Heart right ventricle (tissue), 16 donors: ENCODE measurements around the gene PAX5. TPM values are rescaled to one million over a fixed set of nuclear protein-coding genes. Genes with fewer than 3 reads are reported as not detected.

Experiments used
- ATAC-seq, 8 donors: fragments of 200-7000 bp; cut with Tn5 transposase; one replicate each; pipeline ENCODE4 v1.9.1; 2020; ENCODE audit warnings: mild to moderate bottlenecking in 8 of 8, moderate library complexity in 8 of 8, moderate number of reproducible peaks in 1 of 8
- DNase-seq, 2 donors: peaks; one replicate each; pipeline ENCODE4 v3.0.0-alpha.2; 2020
- H3K27ac ChIP-seq, 10 donors: fragments of 200-600 bp; sonication (generic) in 2 of 10; one replicate each; pipeline versions ENCODE4 v1.5.0 to v1.8.0; 2020 to 2022; ENCODE audit warnings: mild to moderate bottlenecking in 3 of 10
- H3K27me3 ChIP-seq, 7 donors: fragments of 200-600 bp; one replicate each; pipeline ENCODE4 v1.8.0; 2021 to 2022; ENCODE audit warnings: mild to moderate bottlenecking in 2 of 7
- H3K36me3 ChIP-seq, 9 donors: fragments of 200-600 bp; sonication (generic) in 1 of 9; one replicate each; pipeline versions ENCODE4 v1.5.0 to v1.8.0; 2020 to 2022; ENCODE audit warnings: mild to moderate bottlenecking in 2 of 9
- H3K4me1 ChIP-seq, 9 donors: fragments of 200-600 bp; sonication (generic) in 1 of 9; one replicate each; pipeline versions ENCODE4 v1.5.0 to v1.8.0; 2020 to 2022; ENCODE audit warnings: mild to moderate bottlenecking in 4 of 9
- H3K4me3 ChIP-seq, 10 donors: fragments of 200-600 bp; sonication (generic) in 2 of 10; one replicate each; pipeline versions ENCODE4 v1.5.0 to v1.8.0; 2020 to 2022; ENCODE audit warnings: mild to moderate bottlenecking in 7 of 10, moderate library complexity in 2 of 10
- H3K9me3 ChIP-seq, 11 donors: fragments of 200-600 bp in 10 of 11; sonication (generic) in 2 of 11; one replicate each; pipeline versions ENCODE4 v1.5.0 to v1.8.0; 2013 to 2022; ENCODE audit warnings: mild to moderate bottlenecking in 2 of 11, control low read depth in 1 of 11, moderate library complexity in 1 of 11
- WGBS, 2 donors: extraction: QIAGEN DNeasy Blood & Tissue Kit; methylation state at CpG; one replicate each; pipeline ENCODE4 v1.1.7; 2013; ENCODE audit warnings: inconsistent platforms in 1 of 2; 5-methylcytosine and 5-hydroxymethylcytosine counted together
- intact Hi-C, 10 donors: fragments of 100-400 bp; cut with DNase I; formaldehyde crosslinking; loops; one replicate each; pipeline versions ENCODE4 v1.11.1 to v1.14.2; 2022
- polyA plus RNA-seq, 2 donors: library from polyadenylated mRNA; stranded (reverse); fragments of 200-250 nt; gene quantifications; one replicate each; pipeline ENCODE4 v1.2.3, GENCODE V29; 2013
- total RNA-seq, 10 donors: library from RNA; stranded (reverse); fragmentation: NEBNext Ultra II Directional in 3 of 10; extraction: Animal tissue kit (Norgen Biotek cat#: 25700) in 3 of 10; gene quantifications; one replicate each; pipeline versions ENCODE4 v1.2.1 to v1.2.4, GENCODE V29; 2021 to 2023
- TF ChIP-seq, protein P1 (sequence below), 9 donors: fragments of 200-600 bp; sonication (generic) in 2 of 9; IDR thresholded peaks; one replicate each; pipeline versions ENCODE4 v1.5.0 to v1.8.0; 2021 to 2022; ENCODE audit warnings: antibody characterized with exemption in 9 of 9, mild to moderate bottlenecking in 5 of 9, moderate library complexity in 1 of 9
- donor health status: Arrhythmogenic right ventricular cardiomyopathy.
- donor health status: ischemic (EF 13 %, LVEDD 7.1; RV severe dilation, severe dysfunction).
- donor health status: healthy with polysubstance abuse.
- donor health status: DM: no; HTN: yes; CAD: no.
- donor health status: DM: no; HTN: no; CAD: no.
- donor health status: ischemic (EF 25% LVEDD 6.9; RV normal size, moderate dysfunction).
- donor health status: ischemic (EF 25% LVEDD 5.7; RV mildly dilated, moderate dysfunction).
- donor health status: healthy.
- donor health status: DM: yes; HTN: yes; CAD: no.
- donor health status: Ischemic cardiomyopathy.
- donor health status: ischemic (EF 35%, LVEDD 5.7; RV mildly dilated, moderate dysfunction).
- donor health status: nonischemic (EF 11% LVEDD 7.7; RV severe dilation, severe dysfunction).
- donor health status: DM: yes; HTN: yes; CAD: no.
- donor health status: PGD.
- donor health status: ischemic (EF 29% LVEDD 5.4; RV normal size, mild dysfunction).
- donor health status: nonischemic (EF 23%, LVEDD 6.1; RV moderate dilation, normal function).

The PAX5 gene
- total and polyA plus RNA-seq, 12 donors: under 0.01 to 0.09 TPM; not detected in 10

DNA sequence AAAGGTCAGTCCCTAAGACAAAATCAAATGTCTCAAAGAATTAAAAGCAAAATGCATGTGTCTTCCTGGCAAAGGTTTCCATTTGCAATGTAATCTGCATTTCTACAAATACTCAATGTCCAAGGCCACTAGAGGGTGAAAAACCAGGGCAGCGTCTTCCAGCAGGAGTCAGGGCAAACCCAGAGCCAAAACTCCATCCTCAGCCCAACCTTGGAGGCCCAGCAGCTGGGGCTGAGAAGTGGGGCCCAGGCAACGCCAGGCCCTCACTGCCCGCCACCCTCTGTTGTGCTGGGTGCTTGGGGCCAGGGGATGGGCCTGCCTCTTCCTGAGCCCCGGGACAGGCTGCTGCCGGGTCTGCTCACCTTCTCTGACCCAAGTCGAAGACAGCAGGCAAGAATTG is 200.1 kb downstream of the PAX5 start:
- ATAC-seq (no peak), DNase-seq (no peak)
- no peaks in the 10 kb centered on the region for H3K4me1 ChIP-seq
- WGBS, 2 donors: 65 to 68% methylated on average over 6 of the region's 6 CpGs
- no peak overlapping the region for H3K4me3 ChIP-seq
- H3K36me3 ChIP-seq: no peaks in the 10 kb centered on the region
- H3K9me3 ChIP-seq: no peaks in the 10 kb centered on the region
- peaks cover 0 to 29% (median 9%) of the 10 kb centered on the region in 7 donors for H3K27me3 ChIP-seq
- intact Hi-C loops: no loop called here
- no peak overlapping the region for H3K27ac ChIP-seq
- TF ChIP-seq, protein P1, sequence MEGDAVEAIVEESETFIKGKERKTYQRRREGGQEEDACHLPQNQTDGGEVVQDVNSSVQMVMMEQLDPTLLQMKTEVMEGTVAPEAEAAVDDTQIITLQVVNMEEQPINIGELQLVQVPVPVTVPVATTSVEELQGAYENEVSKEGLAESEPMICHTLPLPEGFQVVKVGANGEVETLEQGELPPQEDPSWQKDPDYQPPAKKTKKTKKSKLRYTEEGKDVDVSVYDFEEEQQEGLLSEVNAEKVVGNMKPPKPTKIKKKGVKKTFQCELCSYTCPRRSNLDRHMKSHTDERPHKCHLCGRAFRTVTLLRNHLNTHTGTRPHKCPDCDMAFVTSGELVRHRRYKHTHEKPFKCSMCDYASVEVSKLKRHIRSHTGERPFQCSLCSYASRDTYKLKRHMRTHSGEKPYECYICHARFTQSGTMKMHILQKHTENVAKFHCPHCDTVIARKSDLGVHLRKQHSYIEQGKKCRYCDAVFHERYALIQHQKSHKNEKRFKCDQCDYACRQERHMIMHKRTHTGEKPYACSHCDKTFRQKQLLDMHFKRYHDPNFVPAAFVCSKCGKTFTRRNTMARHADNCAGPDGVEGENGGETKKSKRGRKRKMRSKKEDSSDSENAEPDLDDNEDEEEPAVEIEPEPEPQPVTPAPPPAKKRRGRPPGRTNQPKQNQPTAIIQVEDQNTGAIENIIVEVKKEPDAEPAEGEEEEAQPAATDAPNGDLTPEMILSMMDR (IDR thresholded peaks at IDR 0.05): no peak

DNA sequence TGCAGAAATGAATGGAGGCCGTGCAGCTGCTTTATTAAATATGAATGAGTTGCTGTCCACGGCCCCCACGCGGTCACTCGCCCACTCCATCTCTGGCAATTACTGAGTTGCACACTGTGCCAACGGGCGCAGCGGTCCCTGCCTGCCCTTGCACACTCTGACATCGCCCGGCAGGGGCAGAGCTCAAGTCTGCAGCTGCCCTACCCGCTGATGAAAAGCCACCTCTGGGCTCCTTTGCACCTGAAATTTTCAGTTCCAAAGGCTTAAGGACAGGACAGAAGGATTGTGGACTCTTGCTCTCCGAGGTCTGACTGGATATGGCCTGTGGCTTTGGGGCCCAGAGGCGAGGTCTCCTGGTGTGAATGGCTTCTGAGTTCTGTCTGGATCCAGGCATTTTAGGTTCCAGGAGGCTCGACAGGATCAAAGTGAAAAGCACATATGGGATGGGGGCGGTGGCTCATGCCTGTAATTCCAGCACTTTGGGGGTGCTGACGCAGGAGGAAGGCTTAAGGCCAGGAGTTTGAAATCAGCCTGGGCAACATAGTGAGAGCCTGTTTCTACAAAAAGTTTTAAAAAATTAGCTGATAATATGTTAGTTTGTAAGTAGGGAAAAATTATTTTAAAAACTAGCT is 201.8 kb downstream of the PAX5 start:
- no peak for DNase-seq
- Histone ChIP-seq H3K27ac (no peak overlapping the region), H3K4me1 (no peaks in the 10 kb centered on the region), H3K4me3 (no peak overlapping the region), H3K27me3 (peaks cover 0 to 37% (median 16%) of the 10 kb centered on the region in 7 donors), H3K9me3 (no peaks in the 10 kb centered on the region), H3K36me3 (no peaks in the 10 kb centered on the region)
- ATAC-seq: no peak
- intact Hi-C loops: no loop called here
- TF ChIP-seq, protein P1 (IDR thresholded peaks at IDR 0.05): no peak
- WGBS, 2 donors: 74 to 75% methylated on average over 16 of the region's 16 CpGs

DNA sequence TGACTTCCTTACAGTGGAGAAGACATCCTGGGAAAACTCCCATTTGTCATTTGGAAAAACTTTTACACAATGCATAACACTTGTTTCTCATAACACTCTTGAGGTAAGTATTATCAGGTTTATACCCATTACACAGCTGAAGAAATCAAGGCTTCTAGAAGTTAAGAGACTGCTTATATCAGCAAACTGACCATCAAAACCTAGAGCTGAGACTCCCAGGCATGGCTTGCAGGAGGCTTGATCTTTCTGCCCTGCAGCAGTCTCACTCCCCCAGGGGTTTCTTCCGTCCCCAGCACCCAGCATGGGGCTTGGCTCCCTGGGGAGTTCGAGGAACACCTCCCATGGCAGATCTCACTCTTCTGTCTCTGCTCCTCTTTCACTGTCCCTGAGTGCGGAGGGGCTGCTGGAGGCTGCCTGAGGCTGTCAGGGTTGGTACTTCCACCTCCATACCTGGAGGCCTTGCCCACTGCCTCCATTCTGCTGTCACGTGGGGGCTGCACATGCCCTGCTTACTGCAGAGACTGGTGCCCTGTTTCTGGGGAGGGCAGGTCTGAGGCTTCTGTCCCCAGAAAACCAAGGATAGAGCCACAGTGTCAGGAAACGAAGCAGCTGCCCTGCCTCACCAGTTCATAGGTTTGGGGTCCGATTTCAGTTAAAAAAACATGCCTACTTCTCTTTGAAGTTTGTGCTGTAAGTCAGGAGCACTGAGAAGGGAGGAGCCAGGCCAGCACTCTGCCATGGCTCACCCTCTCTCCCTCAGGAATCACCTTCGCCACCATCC is 202.5 kb downstream of the PAX5 start:
- peaks cover 0 to 39% (median 23%) of the 10 kb centered on the region in 7 donors for H3K27me3 ChIP-seq

DNA sequence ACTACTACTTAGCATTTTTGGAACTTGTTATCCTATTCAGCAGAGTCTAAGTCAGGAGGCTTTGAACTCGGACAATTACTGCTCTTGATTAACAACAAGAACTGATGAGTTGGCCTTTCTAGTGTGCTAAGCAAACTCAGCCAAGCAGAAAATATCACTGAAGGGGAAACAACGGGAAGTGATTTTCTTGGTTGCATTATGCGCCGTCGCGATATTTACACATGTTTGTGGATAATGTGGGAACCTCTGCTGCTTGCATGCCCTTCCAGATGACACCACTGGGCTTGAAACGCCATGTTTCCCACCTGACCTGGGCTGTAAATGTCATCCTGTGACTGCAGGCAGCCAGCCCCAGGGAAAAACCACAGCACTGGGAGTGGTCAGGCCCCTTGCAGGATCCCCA is 205.5 kb downstream of the PAX5 start:
- Histone ChIP-seq H3K4me3 (no peak overlapping the region), H3K36me3 (no peaks in the 10 kb centered on the region), H3K27me3 (peaks cover 0 to 53% (median 33%) of the 10 kb centered on the region in 7 donors), H3K27ac (no peak overlapping the region), H3K4me1 (no peaks in the 10 kb centered on the region), H3K9me3 (no peaks in the 10 kb centered on the region)
- ATAC-seq (no peak), DNase-seq (no peak)
- WGBS, 2 donors: 89 to 90% methylated on average over 7 of the region's 7 CpGs
- intact Hi-C loops: no loop called here
- TF ChIP-seq, protein P1 (IDR thresholded peaks at IDR 0.05): no peak

More for the DNA sequence above, 202.5 kb downstream of the PAX5 start:
- intact Hi-C loops: no loop called here
- H3K4me3 ChIP-seq: no peak overlapping the region
- H3K36me3 ChIP-seq: no peaks in the 10 kb centered on the region
- H3K9me3 ChIP-seq: no peaks in the 10 kb centered on the region
- no peak for ATAC-seq
- WGBS, 2 donors: 55 to 57% methylated on average over 7 of the region's 7 CpGs
- no peak overlapping the region for H3K27ac ChIP-seq
- DNase-seq: no peak
- TF ChIP-seq, protein P1 (IDR thresholded peaks at IDR 0.05): no peak
- no peaks in the 10 kb centered on the region for H3K4me1 ChIP-seq
